NB4 (cell line): ENCODE data around the gene C22orf42.

Source experiments
- CTCF ChIP-seq: IDR thresholded peaks from one replicate; pipeline ENCODE4 v1.5.1; 2012; ENCODE audit warnings: low read depth, low read length
- MYC ChIP-seq: IDR thresholded peaks from 2 replicates; pipeline ENCODE4 v1.6.1; 2011; ENCODE audit warnings: low read depth, low read length

- no peak for TF ChIP-seq MYC
- no peak for TF ChIP-seq CTCF
Observed at GRCh38 chr22:32199961-32200360, 40.9 kb upstream of the C22orf42 start.
